ENCODE measurements around the gene LTBP1.

Gene LTBP1

GRCh38 chr2:33321876-33322483 is 375.2 kb downstream of the LTBP1 start:
- DNase-seq = no peak

- no peak for DNase-seq
These were observed 375.9 kb downstream of the LTBP1 start for GRCh38 chr2:33322612-33323011.

- DNase-seq = no peak
These were observed 377.2 kb downstream of the LTBP1 start for GRCh38 chr2:33323957-33324356.

- DNase-seq = no peak
These were observed 379.3 kb downstream of the LTBP1 start for GRCh38 chr2:33326100-33326499.

- no peak for DNase-seq
These were observed 386.7 kb downstream of the LTBP1 start for GRCh38 chr2:33333433-33333832.

- no peak for DNase-seq
These were observed 387.3 kb downstream of the LTBP1 start for GRCh38 chr2:33334083-33334482.

GRCh38 chr2:33335516-33335915 is 388.8 kb downstream of the LTBP1 start:
- DNase-seq = no peak

- no peak for DNase-seq
These were observed 389.4 kb downstream of the LTBP1 start for GRCh38 chr2:33336036-33336625.

- no peak for DNase-seq
These were observed 390.7 kb downstream of the LTBP1 start for GRCh38 chr2:33337385-33337960.

- no peak for DNase-seq
These were observed 391.2 kb downstream of the LTBP1 start for GRCh38 chr2:33337981-33338380.

- no peak for DNase-seq
These were observed 392.5 kb downstream of the LTBP1 start for GRCh38 chr2:33339269-33339668.

GRCh38 chr2:33340280-33340679 is 393.5 kb downstream of the LTBP1 start:
- no peak for DNase-seq

- DNase-seq = no peak
These were observed 395.4 kb downstream of the LTBP1 start for GRCh38 chr2:33342171-33342570.

GRCh38 chr2:33342705-33343104 is 396.0 kb downstream of the LTBP1 start:
- no peak for DNase-seq

GRCh38 chr2:33343387-33343895 is 396.7 kb downstream of the LTBP1 start:
- no peak for DNase-seq

GRCh38 chr2:33344230-33344629 is 397.5 kb downstream of the LTBP1 start:
- DNase-seq = no peak

- no peak for DNase-seq
These were observed 401.1 kb downstream of the LTBP1 start for GRCh38 chr2:33347856-33348255.

GRCh38 chr2:33350632-33351031 is 403.9 kb downstream of the LTBP1 start:
- no peak for DNase-seq

GRCh38 chr2:33351781-33352180 is 405.0 kb downstream of the LTBP1 start:
- DNase-seq = no peak

- DNase-seq = no peak
These were observed 408.2 kb downstream of the LTBP1 start for GRCh38 chr2:33354981-33355380.

- no peak for DNase-seq
These were observed 412.1 kb downstream of the LTBP1 start for GRCh38 chr2:33358878-33359277.

GRCh38 chr2:33363325-33364298 is 416.9 kb downstream of the LTBP1 start:
- no peak for DNase-seq

GRCh38 chr2:33365264-33365970 is 418.7 kb downstream of the LTBP1 start:
- no peak for DNase-seq
